ENCODE measurements around the gene ARID2. TPM values are rescaled to one million over a fixed set of nuclear protein-coding genes. Genes with fewer than 3 reads are reported as not detected.

The ARID2 gene
- total and polyA plus RNA-seq, 10 of the 15 experiments (the other 5 are each of a cell fraction or from before 2014, with no cell fraction given), result 9.2 to 29.8 (median 20.3) TPM

DNA sequence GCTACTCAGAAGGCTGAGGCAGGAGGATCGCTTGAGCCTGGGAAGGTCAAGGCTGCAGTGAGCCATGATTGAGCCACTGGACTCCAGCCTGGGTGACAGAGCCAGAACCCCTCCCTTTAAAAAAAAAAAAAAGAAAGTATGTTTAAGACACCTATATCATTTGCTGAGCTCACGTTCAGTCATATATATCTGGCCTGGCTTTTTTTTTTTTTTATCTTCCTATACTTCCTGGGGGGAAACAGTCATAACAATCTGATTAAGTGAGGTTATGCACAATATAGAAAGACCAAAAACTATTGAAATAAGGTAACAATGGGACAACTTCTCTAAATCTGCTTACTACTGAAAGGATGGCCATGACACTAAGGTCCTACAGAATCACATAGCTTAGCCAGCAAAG, 9.4 kb upstream of the ARID2 start:
- in situ Hi-C loops (cut with MboI), result no loop called here

More for the DNA sequence above, 9.4 kb upstream of the ARID2 start:
- DNase-seq (ENCODE audit: low read depth, low spot score), result no peak
- SMC1A ChIA-PET (ENCODE audit: uncharacterized antibody, unreplicated experiment), result interaction anchor here (0.7 kb wide), 1 partner anchor 31 kb away, joined by 3 read pairs; no protein-coding TSS in a partner anchor
- no peak for ATAC-seq
- FAIRE-seq, result no peak
- WGBS (ENCODE audit: insufficient coverage, insufficient replicate concordance, low lambda C conversion rate, missing lambda C conversion rate), result 86% methylated on average over 2 of the region's 2 CpGs
- no peak overlapping the region for H3K4me2 ChIP-seq (ENCODE audit: control insufficient read depth, insufficient read depth)
- POLR2A ChIA-PET, result interaction anchor here (0.6 kb wide), 2 partner anchors 147 to 168 kb away, joined by 3 read pairs; no protein-coding TSS in a partner anchor
- intact Hi-C loops (cut with micrococcal nuclease; ENCODE audit: unreplicated experiment), result loop anchor here (10.0 kb wide), 1 partner anchor 145 kb away; no protein-coding TSS in a partner anchor
- no peak overlapping the region for H3K9ac ChIP-seq (ENCODE audit: control insufficient read depth, insufficient read depth, low read length)
- no peaks in the 10 kb centered on the region for H3K4me1 ChIP-seq (ENCODE audit: control insufficient read depth, insufficient read depth, low read length)
- no TSS peak for BruUV-seq (replicated peaks)
- H3K79me2 ChIP-seq (ENCODE audit: control insufficient read depth, insufficient read depth, low read length), result peaks cover 41% of the 10 kb centered on the region
- no peak overlapping the region for H2AFZ ChIP-seq (ENCODE audit: control insufficient read depth, low read depth, low read length)
- no peaks in the 10 kb centered on the region for H3K36me3 ChIP-seq (ENCODE audit: control insufficient read depth in 2 of 2, insufficient read depth in 2 of 2, low read length in 1 of 2)
- TF ChIP-seq SIN3A (IDR thresholded peaks at IDR 0.05; ENCODE audit: low read depth, low read length) (no peak), POLR2AphosphoS5 (IDR thresholded peaks at IDR 0.05; ENCODE audit: low read length) (no peak), CHD2 (IDR thresholded peaks at IDR 0.05; ENCODE audit: borderline replicate concordance, low read depth, low read length) (no peak), POLR2A (IDR thresholded peaks at IDR 0.05; ENCODE audit: low read depth, low read length) (no peak), JUNB (IDR thresholded peaks at IDR 0.05) (no peak), RBBP5 (conservative IDR thresholded peaks at IDR 0.05) (no peak), CBX3 (IDR thresholded peaks at IDR 0.05; ENCODE audit: borderline replicate concordance, low read depth) (no peak), DPF2 (IDR thresholded peaks at IDR 0.05) (no peak), TARDBP (IDR thresholded peaks at IDR 0.05; ENCODE audit: borderline replicate concordance) (no peak), ASH2L (IDR thresholded peaks at IDR 0.05; ENCODE audit: borderline replicate concordance, low read depth) (no peak), RAD21 (IDR thresholded peaks at IDR 0.05; ENCODE audit: insufficient read depth, low read depth, low read length) (no peak), CBFB (IDR thresholded peaks at IDR 0.05; ENCODE audit: low read depth) (no peak), CEBPB (IDR thresholded peaks at IDR 0.05; ENCODE audit: borderline replicate concordance in 1 of 2, low read depth in 2 of 2, low read length in 2 of 2) (no peak), POLR2AphosphoS2 (IDR thresholded peaks at IDR 0.05; ENCODE audit: low read depth, low read length) (no peak), MYB (IDR thresholded peaks at IDR 0.05; ENCODE audit: borderline replicate concordance, low read depth, low read length) (no peak)
- TF ChIP-seq, protein P1, sequence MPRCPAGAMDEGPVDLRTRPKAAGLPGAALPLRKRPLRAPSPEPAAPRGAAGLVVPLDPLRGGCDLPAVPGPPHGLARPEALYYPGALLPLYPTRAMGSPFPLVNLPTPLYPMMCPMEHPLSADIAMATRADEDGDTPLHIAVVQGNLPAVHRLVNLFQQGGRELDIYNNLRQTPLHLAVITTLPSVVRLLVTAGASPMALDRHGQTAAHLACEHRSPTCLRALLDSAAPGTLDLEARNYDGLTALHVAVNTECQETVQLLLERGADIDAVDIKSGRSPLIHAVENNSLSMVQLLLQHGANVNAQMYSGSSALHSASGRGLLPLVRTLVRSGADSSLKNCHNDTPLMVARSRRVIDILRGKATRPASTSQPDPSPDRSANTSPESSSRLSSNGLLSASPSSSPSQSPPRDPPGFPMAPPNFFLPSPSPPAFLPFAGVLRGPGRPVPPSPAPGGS (IDR thresholded peaks at IDR 0.05; ENCODE audit: borderline replicate concordance, insufficient read depth, low read depth, low read length, poor library complexity, severe bottlenecking), result no peak
- TF ChIP-seq, protein P2, sequence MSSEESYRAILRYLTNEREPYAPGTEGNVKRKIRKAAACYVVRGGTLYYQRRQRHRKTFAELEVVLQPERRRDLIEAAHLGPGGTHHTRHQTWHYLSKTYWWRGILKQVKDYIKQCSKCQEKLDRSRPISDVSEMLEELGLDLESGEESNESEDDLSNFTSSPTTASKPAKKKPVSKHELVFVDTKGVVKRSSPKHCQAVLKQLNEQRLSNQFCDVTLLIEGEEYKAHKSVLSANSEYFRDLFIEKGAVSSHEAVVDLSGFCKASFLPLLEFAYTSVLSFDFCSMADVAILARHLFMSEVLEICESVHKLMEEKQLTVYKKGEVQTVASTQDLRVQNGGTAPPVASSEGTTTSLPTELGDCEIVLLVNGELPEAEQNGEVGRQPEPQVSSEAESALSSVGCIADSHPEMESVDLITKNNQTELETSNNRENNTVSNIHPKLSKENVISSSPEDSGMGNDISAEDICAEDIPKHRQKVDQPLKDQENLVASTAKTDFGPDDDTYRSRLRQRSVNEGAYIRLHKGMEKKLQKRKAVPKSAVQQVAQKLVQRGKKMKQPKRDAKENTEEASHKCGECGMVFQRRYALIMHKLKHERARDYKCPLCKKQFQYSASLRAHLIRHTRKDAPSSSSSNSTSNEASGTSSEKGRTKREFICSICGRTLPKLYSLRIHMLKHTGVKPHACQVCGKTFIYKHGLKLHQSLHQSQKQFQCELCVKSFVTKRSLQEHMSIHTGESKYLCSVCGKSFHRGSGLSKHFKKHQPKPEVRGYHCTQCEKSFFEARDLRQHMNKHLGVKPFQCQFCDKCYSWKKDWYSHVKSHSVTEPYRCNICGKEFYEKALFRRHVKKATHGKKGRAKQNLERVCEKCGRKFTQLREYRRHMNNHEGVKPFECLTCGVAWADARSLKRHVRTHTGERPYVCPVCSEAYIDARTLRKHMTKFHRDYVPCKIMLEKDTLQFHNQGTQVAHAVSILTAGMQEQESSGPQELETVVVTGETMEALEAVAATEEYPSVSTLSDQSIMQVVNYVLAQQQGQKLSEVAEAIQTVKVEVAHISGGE (CRISPR knock-in tag; IDR thresholded peaks at IDR 0.05), result no peak
- TF ChIP-seq, protein P3, sequence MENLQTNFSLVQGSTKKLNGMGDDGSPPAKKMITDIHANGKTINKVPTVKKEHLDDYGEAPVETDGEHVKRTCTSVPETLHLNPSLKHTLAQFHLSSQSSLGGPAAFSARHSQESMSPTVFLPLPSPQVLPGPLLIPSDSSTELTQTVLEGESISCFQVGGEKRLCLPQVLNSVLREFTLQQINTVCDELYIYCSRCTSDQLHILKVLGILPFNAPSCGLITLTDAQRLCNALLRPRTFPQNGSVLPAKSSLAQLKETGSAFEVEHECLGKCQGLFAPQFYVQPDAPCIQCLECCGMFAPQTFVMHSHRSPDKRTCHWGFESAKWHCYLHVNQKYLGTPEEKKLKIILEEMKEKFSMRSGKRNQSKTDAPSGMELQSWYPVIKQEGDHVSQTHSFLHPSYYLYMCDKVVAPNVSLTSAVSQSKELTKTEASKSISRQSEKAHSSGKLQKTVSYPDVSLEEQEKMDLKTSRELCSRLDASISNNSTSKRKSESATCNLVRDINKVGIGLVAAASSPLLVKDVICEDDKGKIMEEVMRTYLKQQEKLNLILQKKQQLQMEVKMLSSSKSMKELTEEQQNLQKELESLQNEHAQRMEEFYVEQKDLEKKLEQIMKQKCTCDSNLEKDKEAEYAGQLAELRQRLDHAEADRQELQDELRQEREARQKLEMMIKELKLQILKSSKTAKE (IDR thresholded peaks at IDR 0.05; ENCODE audit: low read depth, poor library complexity, severe bottlenecking), result no peak
- CTCF ChIA-PET, result interaction anchor here (1.1 to 1.7 kb wide), 3 partner anchors 9 to 176 kb away, joined by 3 to 12 read pairs (median 6); no protein-coding TSS in a partner anchor
- no peak overlapping the region for H3K4me3 ChIP-seq
- H3K27ac ChIP-seq (ENCODE audit: control insufficient read depth, insufficient read depth), result no peak overlapping the region
- H3K9me3 ChIP-seq (replicated peaks; ENCODE audit: control insufficient read depth, insufficient read depth, low read length), result no peaks in the 10 kb centered on the region
- RAD21 ChIA-PET (ENCODE audit: unreplicated experiment), result interaction anchor here (0.6 kb wide), 1 partner anchor 50 kb away, joined by 3 read pairs; no protein-coding TSS in a partner anchor
- H3K27me3 ChIP-seq (replicated peaks in 1 of 2; ENCODE audit: control insufficient read depth in 2 of 2, insufficient read depth in 2 of 2, low read length in 1 of 2), result no peaks in the 10 kb centered on the region
- H4K20me1 ChIP-seq (ENCODE audit: control insufficient read depth, insufficient read depth), result no peaks in the 10 kb centered on the region
